Ascending aorta (tissue), 2 donors: ENCODE results near the gene CCDC6. TPM values are rescaled to one million over a fixed set of nuclear protein-coding genes. Genes with fewer than 3 reads are reported as not detected.
"Not testable (repeated sequence)": the region's sequence is repeated elsewhere in the genome, so short reads cannot be mapped to it uniquely, and the experiment has no call there.

ENCODE experiments used
- DNase-seq, 2 donors: peaks; one replicate each; pipeline ENCODE4 v3.0.0-alpha.2; 2019; ENCODE audit warnings: low spot score in 2 of 2
- H3K27ac ChIP-seq, 2 donors: fragments of 200-600 bp; sonication (generic); one replicate each; pipeline ENCODE4 v1.5.1; 2016 to 2017; ENCODE audit warnings: mild to moderate bottlenecking in 1 of 2
- H3K27me3 ChIP-seq: fragments of 200-600 bp; sonication (generic); one replicate; pipeline ENCODE4 v1.5.1; 2017
- H3K36me3 ChIP-seq, 2 donors: fragments of 200-600 bp; sonication (generic); one replicate each; pipeline ENCODE4 v1.5.1; 2016
- H3K4me1 ChIP-seq, 2 donors: fragments of 200-600 bp; sonication (generic); one replicate each; pipeline ENCODE4 v1.5.1; 2016 to 2017; ENCODE audit warnings: mild to moderate bottlenecking in 1 of 2
- H3K4me3 ChIP-seq, 2 donors: fragments of 200-600 bp; sonication (generic); one replicate each; pipeline ENCODE4 v1.5.1; 2016 to 2017; ENCODE audit warnings: mild to moderate bottlenecking in 1 of 2
- H3K9me3 ChIP-seq, 2 donors: fragments of 200-600 bp; sonication (generic); one replicate each; pipeline ENCODE4 v1.5.1; 2016
- intact Hi-C: fragments of 100-400 bp; cut with DNase I; formaldehyde crosslinking; loops from one replicate; pipeline ENCODE4 v1.15.1; 2023
- total RNA-seq: library from RNA; depleted of rRNA; stranded (reverse); fragments of >200 nt; gene quantifications from one replicate; pipeline ENCODE4 v1.1.0, GENCODE V29; 2016
- TF ChIP-seq, protein P1 (sequence below), 3 experiments: fragments of 200-600 bp in 2 of 3; fragments of 450-650 bp in 1 of 3; sonication (generic) in 2 of 3; IDR thresholded peaks; one replicate each; pipeline ENCODE4 v1.5.1; 2016 to 2019; ENCODE audit warnings: antibody characterized with exemption in 3 of 3, mild to moderate bottlenecking in 1 of 3, moderate library complexity in 1 of 3

CCDC6 gene
- total RNA-seq, 1 donor from 2014 or later = 21.1 TPM

DNA sequence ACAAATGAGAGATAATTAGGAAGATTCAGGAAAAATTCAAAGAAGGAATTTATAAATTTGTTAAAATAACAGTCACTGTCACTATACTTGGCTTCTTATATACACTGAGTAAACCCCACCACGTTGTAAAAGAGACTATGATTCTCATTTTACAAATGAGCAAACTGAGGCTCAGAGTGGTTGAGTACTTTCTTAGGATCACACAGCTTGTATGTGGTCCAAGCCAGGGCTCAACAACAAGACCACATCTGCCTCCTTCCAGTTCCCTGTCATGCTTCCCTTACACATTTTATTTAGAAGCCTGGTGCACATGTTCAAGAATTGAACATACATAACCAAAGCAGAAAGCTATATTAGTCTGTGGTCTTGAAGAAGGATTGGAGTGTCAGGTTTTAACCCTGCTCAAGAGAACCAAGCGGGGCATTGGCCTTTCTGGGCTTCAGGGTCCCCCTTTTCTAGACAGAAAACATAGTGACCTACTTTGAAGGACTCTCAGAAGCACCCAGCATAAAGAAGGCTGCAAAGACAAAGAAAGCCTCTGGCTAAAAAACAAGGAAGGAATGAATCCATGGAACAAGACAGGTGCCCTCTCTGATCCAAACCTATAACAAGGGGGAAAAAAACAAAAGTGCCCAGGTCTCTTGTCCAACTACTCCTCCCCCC, 153.9 kb downstream of the CCDC6 start:
- no peaks in the 10 kb centered on the region for H3K4me1 ChIP-seq
- no peaks in the 10 kb centered on the region for H3K36me3 ChIP-seq
- no peak for DNase-seq
- no peaks in the 10 kb centered on the region for H3K27me3 ChIP-seq
- no peak overlapping the region for H3K27ac ChIP-seq
- no peak overlapping the region for H3K4me3 ChIP-seq
- TF ChIP-seq, protein P1, sequence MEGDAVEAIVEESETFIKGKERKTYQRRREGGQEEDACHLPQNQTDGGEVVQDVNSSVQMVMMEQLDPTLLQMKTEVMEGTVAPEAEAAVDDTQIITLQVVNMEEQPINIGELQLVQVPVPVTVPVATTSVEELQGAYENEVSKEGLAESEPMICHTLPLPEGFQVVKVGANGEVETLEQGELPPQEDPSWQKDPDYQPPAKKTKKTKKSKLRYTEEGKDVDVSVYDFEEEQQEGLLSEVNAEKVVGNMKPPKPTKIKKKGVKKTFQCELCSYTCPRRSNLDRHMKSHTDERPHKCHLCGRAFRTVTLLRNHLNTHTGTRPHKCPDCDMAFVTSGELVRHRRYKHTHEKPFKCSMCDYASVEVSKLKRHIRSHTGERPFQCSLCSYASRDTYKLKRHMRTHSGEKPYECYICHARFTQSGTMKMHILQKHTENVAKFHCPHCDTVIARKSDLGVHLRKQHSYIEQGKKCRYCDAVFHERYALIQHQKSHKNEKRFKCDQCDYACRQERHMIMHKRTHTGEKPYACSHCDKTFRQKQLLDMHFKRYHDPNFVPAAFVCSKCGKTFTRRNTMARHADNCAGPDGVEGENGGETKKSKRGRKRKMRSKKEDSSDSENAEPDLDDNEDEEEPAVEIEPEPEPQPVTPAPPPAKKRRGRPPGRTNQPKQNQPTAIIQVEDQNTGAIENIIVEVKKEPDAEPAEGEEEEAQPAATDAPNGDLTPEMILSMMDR (IDR thresholded peaks at IDR 0.05) = no peak
- intact Hi-C loops = no loop called here
- H3K9me3 ChIP-seq = no peaks in the 10 kb centered on the region

- Histone ChIP-seq H3K27me3 (no peaks in the 10 kb centered on the region), H3K27ac (no peak overlapping the region), H3K4me3 (no peak overlapping the region), H3K4me1 (no peaks in the 10 kb centered on the region), H3K9me3 (no peaks in the 10 kb centered on the region), H3K36me3 (no peaks in the 10 kb centered on the region)
- TF ChIP-seq, protein P1 (IDR thresholded peaks at IDR 0.05) = no peak
- no peak for DNase-seq
- intact Hi-C loops = no loop called here
Observed at GRCh38 chr10:59750155-59750945, 156.0 kb downstream of the CCDC6 start.

GRCh38 chr10:59748834-59749233, 157.5 kb downstream of the CCDC6 start:
- no peak overlapping the region for H3K27ac ChIP-seq
- TF ChIP-seq, protein P1 (IDR thresholded peaks at IDR 0.05) = no peak
- intact Hi-C loops = no loop called here
- DNase-seq = no peak
- H3K9me3 ChIP-seq = no peaks in the 10 kb centered on the region
- H3K4me3 ChIP-seq = no peak overlapping the region
- no peaks in the 10 kb centered on the region for H3K27me3 ChIP-seq
- H3K36me3 ChIP-seq = no peaks in the 10 kb centered on the region
- no peaks in the 10 kb centered on the region for H3K4me1 ChIP-seq

DNA sequence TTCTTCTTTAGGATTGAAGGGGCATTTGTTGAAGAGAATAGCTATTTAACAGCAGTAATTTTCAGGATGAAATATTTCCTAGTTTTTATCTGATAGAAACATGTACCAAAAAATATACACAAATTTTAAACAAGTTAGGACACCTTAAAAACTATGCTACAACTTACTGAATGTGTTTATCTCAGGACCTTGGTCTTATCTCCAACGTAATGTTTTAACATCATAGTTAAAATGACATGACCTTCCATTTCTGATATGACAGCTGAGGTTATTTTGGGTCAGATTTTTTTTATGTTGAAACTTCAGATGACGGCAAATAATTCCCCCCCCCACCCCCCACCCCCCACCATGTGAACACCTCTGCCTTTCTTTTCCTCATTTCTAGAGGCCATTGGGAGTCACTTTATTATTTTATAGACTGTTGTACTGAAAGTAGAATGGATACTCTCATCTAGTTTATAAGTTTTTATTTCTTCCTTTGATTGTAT, 161.1 kb downstream of the CCDC6 start:
- H3K9me3 ChIP-seq = no peaks in the 10 kb centered on the region
- no peaks in the 10 kb centered on the region for H3K4me1 ChIP-seq
- H3K27me3 ChIP-seq = no peaks in the 10 kb centered on the region
- no peaks in the 10 kb centered on the region for H3K36me3 ChIP-seq
- no peak overlapping the region for H3K27ac ChIP-seq
- no peak overlapping the region for H3K4me3 ChIP-seq
- TF ChIP-seq, protein P1 (IDR thresholded peaks at IDR 0.05) = no peak
- no peak for DNase-seq
- intact Hi-C loops = no loop called here

DNA sequence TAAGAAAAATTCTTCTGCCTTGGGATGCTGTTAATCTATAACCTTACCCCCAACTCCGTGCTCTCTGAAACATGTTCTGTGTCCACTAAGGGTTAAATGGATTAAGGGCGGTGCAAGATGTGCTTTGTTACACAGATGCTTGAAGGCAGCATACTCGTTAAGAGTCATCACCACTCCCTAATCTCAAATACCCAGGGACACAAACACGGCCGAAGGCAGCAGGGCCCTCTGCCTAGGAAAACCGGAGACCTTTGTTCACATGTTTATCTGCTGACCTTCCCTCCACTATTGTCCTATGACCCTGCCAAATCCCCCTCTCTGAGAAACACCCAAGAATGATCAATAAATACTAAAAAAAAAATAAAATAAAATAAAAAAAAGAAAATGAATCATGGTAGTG, 161.6 kb downstream of the CCDC6 start:
- H3K27me3 ChIP-seq, H3K4me1 ChIP-seq, intact Hi-C loops, H3K27ac ChIP-seq, H3K36me3 ChIP-seq, H3K4me3 ChIP-seq, H3K9me3 ChIP-seq, DNase-seq: not testable (repeated sequence)

DNA sequence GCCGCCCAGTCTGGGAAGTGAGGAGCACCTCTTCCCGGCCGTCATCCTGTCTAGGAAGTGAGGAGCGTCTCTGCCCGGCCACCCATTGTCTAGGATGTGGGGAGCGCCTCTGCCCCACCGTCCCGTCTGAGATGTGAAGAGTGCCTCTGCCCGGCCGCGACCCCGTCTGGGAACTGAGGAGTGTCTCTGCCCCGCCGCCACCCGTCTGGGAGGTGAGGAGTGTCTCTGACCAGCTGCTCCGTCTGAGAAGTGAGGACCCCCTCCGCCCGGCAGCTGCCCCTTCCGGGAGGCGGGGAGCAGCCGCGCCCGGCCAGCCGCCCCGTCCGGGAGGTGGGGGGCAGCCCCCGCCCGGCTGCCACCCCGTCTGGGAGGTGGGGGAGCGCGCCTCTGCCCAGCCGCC, 162.2 kb downstream of the CCDC6 start:
- H3K27ac ChIP-seq, H3K9me3 ChIP-seq, H3K27me3 ChIP-seq, intact Hi-C loops, DNase-seq, H3K36me3 ChIP-seq, H3K4me1 ChIP-seq, H3K4me3 ChIP-seq: not testable (repeated sequence)
